Tibial nerve (tissue), 3 donors: ENCODE measurements around the gene GOLGA6L2.
"Not testable (repeated sequence)": the region's sequence is repeated elsewhere in the genome, so short reads cannot be mapped to it uniquely, and the experiment has no call there.

Source experiments
- POLR2A ChIP-seq, 2 donors: fragments of 450-650 bp; IDR thresholded peaks; one replicate each; pipeline ENCODE4 v1.6.1; 2017; ENCODE audit warnings: antibody characterized with exemption in 2 of 2, mild to moderate bottlenecking in 2 of 2, moderate library complexity in 2 of 2
- TF ChIP-seq, protein P1 (sequence below), 5 experiments: fragments of 200-600 bp in 3 of 5; fragments of 450-650 bp in 2 of 5; sonication (generic) in 3 of 5; IDR thresholded peaks; one replicate each; pipeline ENCODE4 v1.5.1; 2016 to 2019; ENCODE audit warnings: antibody characterized with exemption in 5 of 5, mild to moderate bottlenecking in 3 of 5, moderate library complexity in 2 of 5

- TF ChIP-seq, protein P1, sequence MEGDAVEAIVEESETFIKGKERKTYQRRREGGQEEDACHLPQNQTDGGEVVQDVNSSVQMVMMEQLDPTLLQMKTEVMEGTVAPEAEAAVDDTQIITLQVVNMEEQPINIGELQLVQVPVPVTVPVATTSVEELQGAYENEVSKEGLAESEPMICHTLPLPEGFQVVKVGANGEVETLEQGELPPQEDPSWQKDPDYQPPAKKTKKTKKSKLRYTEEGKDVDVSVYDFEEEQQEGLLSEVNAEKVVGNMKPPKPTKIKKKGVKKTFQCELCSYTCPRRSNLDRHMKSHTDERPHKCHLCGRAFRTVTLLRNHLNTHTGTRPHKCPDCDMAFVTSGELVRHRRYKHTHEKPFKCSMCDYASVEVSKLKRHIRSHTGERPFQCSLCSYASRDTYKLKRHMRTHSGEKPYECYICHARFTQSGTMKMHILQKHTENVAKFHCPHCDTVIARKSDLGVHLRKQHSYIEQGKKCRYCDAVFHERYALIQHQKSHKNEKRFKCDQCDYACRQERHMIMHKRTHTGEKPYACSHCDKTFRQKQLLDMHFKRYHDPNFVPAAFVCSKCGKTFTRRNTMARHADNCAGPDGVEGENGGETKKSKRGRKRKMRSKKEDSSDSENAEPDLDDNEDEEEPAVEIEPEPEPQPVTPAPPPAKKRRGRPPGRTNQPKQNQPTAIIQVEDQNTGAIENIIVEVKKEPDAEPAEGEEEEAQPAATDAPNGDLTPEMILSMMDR (IDR thresholded peaks at IDR 0.05), result not testable (repeated sequence)
- TF ChIP-seq POLR2A (IDR thresholded peaks at IDR 0.05), result not testable (repeated sequence)
These were observed 48.7 kb downstream of the GOLGA6L2 start for GRCh38 chr15:23398357-23398756.
